T47D (cell line): Measurements from ENCODE around the gene TCF12.
A peak's percentile ranks its signal among the peaks of the same experiment; 100 is the strongest.

Source experiments
- DNase-seq, 2 experiments: peaks; one replicate each; pipeline versions ENCODE4 v3.0.0 to v3.0.0-alpha.2; 2011 to 2012; ENCODE audit warnings: low read depth in 1 of 2, low spot score in 1 of 2
- JUND ChIP-seq: IDR thresholded peaks from 2 replicates; pipeline ENCODE4 v1.6.1; 2012; ENCODE audit warnings: low read depth
- in situ Hi-C: cut with HindIII; loops from 2 replicates; pipeline ENCODE4 v1.10.0; 2016; ENCODE audit warnings: low sequenced_read_pairs, low pct_unique_long_range_greater_than_20kb

The TCF12 gene

GRCh38 chr15:57321485-57321884 lies 403.0 kb downstream of the TCF12 start:
- no peak for TF ChIP-seq JUND
- no peak for DNase-seq
- in situ Hi-C loops = no loop called here

- no peak for TF ChIP-seq JUND
- no peak for DNase-seq
- in situ Hi-C loops = no loop called here
These were observed 403.6 kb downstream of the TCF12 start for GRCh38 chr15:57321973-57322601.

- in situ Hi-C loops = no loop called here
- DNase-seq = no peak
- TF ChIP-seq JUND = no peak
These were observed 404.3 kb downstream of the TCF12 start for GRCh38 chr15:57322602-57323250.

GRCh38 chr15:57323299-57323805 lies 404.9 kb downstream of the TCF12 start:
- in situ Hi-C loops = no loop called here
- TF ChIP-seq JUND = no peak
- DNase-seq = no peak

- no peak for TF ChIP-seq JUND
- in situ Hi-C loops = no loop called here
- peak; percentile 31 to 95 for DNase-seq
These were observed 405.6 kb downstream of the TCF12 start for GRCh38 chr15:57323806-57324589.

GRCh38 chr15:57324590-57324890 lies 406.1 kb downstream of the TCF12 start:
- in situ Hi-C loops = no loop called here
- DNase-seq = no peak
- no peak for TF ChIP-seq JUND

- TF ChIP-seq JUND = no peak
- no peak for DNase-seq
- in situ Hi-C loops = no loop called here
These were observed 406.7 kb downstream of the TCF12 start for GRCh38 chr15:57324944-57325679.

GRCh38 chr15:57326196-57326595 lies 407.8 kb downstream of the TCF12 start:
- no peak for TF ChIP-seq JUND
- in situ Hi-C loops = no loop called here

GRCh38 chr15:57327985-57328471 lies 409.6 kb downstream of the TCF12 start:
- peak in 1 of 2 experiments; percentile 52 for DNase-seq
- TF ChIP-seq JUND = no peak

More at GRCh38 chr15:57326196-57326595, 407.8 kb downstream of the TCF12 start:
- DNase-seq = no peak

GRCh38 chr15:57328479-57328878 lies 410.0 kb downstream of the TCF12 start:
- DNase-seq = no peak
- TF ChIP-seq JUND = no peak
- in situ Hi-C loops = no loop called here

More at GRCh38 chr15:57327985-57328471, 409.6 kb downstream of the TCF12 start:
- in situ Hi-C loops = no loop called here

- no peak for DNase-seq
- no peak for TF ChIP-seq JUND
- in situ Hi-C loops = no loop called here
These were observed 410.5 kb downstream of the TCF12 start for GRCh38 chr15:57328897-57329296.
